ENCODE measurements around the gene PRKAG3. TPM values are rescaled to one million over a fixed set of nuclear protein-coding genes. Genes with fewer than 3 reads are reported as not detected.

Gene PRKAG3
- total RNA-seq, 1 donor from 2014 or later = not detected

- no peak for DNase-seq (ENCODE audit: low spot score)
Measured at GRCh38 chr2:218839888-218840287, 8.3 kb upstream of the PRKAG3 start.

DNA sequence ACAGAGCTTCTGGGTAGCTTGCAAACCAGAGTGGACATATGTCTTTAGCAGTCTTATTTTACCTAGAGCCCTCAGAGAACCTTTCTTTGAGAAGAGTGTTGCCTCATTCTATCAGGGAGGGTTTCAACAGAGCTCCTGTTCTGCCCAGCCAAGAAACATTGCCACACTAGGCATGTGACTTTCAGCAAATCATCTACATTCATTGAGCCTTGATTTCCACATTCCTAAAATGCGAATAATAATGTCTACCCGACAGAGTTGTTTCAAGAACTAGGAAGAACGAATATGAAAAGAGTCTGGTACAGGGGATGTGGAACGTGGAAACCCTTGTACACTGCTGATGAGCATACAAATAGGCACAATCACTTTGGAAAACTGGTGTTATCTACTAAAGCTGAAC, 7.8 kb upstream of the PRKAG3 start:
- no peak for DNase-seq (ENCODE audit: low spot score)

- no peak for DNase-seq (ENCODE audit: low spot score)
Measured at GRCh38 chr2:218837495-218837894, 5.9 kb upstream of the PRKAG3 start.

DNA sequence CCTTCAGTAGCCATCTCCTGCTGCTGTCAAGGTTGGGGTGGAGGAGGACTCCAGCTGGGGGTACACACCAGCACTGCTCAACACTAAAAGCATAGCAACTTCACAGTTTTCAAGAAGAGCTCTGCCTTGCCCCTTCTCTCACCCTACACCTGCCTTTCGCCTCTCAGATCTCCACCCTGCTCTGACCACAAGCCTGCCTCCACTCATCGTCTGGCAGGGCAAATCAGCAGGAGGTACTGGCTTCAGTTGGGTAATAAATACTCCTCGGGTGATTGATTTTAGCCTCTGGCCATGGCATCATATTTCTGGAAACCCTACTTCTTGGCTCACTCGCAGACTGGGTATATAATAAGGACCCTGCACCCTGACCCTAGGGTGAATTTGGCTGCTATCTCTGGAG, 3.1 kb upstream of the PRKAG3 start:
- no peak for DNase-seq (ENCODE audit: low spot score)

GRCh38 chr2:218833023-218833609, 1.5 kb upstream of the PRKAG3 start:
- no peak for DNase-seq (ENCODE audit: low spot score)

DNA sequence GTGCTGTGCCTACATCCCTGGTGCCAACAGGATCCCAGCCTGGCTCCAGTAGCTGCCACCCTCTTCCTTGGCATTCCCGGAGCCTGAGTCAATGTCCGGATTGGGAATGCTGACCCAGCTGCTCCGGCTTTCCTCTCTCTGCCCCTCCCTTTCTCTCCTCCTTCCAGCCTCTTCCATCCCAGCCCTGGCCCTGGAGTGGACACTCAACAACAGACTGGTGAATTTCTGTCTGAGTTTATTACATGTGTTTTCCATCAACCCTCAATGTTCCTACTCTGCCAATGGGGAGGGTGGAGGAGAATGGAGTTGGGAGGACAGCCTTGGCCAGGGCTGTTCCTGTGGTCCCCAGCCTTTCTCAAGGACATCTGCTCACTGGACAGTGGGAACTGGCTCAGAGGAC, 917 bp upstream of the PRKAG3 start:
- DNase-seq (ENCODE audit: low spot score) = no peak

GRCh38 chr2:218832081-218832480, 478 bp upstream of the PRKAG3 start:
- DNase-seq (ENCODE audit: low spot score) = no peak

DNA sequence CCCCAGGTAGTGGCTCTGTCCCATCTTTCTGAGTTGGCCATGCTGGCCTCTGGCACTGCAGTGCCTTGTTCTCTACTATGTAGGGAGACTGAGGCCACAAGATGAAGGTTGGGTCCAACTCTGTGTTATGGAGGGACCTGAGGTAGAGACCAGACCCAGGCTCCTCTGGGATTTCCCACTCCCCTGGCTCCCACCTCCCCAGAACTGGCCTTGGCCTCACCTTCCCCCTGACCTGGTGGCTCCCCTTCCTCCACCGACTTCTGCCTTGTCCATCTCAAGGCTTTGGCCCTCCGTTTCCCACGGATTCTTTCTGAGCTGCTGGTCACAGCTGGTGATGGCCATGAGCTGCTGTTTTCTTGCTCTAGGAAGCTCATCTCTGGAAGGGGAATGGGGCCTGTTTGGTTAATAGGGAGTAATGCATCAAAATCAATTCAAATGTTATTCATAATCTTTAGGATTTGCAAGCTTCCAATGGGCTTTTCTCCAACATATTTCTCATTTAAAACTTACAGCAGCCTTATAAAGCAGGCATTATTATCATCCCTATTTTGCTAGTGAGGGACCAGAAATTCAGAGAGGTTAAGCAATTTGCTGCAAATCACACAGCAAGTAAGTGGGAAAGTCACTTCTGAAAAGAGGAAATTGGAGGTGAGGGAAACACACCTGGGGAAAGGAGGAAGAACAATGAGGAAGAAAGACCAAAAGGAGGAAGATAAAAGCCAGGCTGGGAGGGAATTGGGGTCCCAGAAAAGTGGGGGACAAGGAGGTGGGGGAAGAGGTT, 887 bp downstream of the PRKAG3 start:
- DNase-seq (ENCODE audit: low spot score) = no peak

DNA sequence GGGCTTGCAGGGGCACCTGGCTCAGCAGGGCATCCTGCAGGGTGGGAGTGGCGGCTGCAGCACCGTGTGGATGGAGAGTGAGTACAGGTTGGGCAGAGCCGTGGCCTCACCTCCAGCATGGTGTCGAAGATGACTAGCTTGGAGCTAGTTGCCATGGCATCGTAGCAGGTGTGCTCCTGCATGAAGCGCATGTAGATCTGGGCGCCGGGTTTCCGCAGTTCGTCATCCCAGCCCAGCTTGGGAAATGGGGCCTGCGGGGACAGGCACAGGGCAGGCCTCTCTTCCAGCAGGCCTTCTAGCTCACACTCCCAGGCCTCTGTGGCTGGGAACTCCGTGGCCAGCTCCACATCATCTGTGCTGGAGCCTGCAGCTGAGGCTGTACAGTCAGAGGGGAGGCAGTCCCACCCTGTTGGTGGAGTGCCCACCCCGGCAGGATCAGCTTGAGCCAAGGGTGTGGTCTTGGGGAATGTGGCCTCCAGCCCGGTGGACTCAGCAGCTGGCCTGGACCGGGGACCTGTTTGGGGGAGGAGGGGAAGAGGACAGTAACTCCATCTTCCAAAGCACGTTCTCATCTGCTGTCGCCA, 1.6 kb downstream of the PRKAG3 start:
- DNase-seq (ENCODE audit: low spot score) = no peak

DNA sequence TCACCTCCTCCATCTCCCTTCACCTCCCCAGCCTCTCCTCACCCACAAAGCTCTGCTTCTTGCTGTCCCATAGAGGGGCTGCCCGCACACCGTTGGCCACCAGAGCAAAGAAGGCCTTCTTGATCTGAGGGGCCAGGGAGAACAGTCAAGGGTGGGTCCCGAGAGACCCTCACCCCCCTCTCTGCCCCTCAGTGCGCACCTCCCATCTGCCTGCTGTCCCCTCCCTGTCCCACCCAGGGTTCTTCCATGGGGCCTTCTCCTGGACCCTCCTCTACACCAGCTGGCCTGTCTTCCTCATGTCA, 3.2 kb downstream of the PRKAG3 start:
- DNase-seq (ENCODE audit: low spot score) = no peak

DNA sequence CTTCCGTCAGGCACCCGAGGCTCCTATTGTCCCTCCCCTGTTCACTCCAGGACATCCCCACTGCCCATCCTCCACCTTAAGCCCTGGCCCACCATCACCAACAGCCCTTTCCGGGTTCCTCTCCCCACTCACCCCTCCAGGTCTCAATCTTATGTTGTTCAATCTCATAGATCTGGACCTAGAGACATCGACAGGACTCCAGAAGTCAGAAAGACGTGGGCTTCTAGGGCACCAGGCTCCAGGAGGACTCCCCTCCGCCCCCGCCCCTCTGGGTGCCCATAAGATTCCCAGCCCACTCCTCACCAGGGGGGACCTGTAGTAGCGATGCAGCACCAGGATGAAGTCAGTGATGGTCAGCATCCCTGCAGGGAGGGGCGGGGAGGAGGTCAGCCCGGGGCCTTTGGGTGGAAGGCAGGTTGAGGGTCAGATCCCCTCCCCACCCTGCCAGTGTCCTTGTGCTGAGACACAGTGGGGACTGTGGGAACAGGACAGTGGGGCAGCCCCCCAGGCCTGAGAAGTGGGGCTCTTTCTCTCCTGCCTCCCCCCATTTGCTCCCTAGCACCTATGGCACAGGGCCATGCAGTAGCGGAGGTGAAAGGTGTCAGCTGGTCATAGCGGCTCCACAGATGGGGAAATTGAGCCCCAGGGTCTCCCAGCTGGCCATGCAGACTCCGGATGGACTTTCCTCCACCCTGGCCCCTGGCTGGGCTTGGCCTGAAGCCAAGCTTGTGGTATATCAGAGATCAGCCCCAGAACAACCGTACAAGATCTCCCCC, 3.7 kb downstream of the PRKAG3 start:
- no peak for DNase-seq (ENCODE audit: low spot score)

DNA sequence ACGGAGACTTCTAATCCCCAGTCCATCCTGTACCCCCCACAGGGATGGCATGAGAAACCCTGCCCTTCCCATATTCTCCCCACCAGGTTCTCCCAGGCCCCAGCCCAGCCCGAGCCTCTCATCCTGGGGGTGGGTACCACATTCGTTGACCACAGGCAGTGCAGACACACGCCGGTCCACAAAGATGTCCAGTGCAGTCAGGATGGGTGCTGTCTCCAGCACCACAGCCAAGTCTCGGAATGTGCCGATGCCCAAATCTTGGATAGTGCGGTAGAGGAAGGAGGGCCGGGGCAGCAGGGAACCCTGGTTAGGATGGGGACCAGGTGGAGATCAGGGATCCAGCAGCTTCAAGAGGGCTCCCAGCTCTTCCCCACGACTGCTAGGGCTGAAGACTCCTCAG, 4.8 kb downstream of the PRKAG3 start:
- no peak for DNase-seq (ENCODE audit: low spot score)

- no peak for DNase-seq (ENCODE audit: low spot score)
Measured at GRCh38 chr2:218824004-218824403, 7.6 kb downstream of the PRKAG3 start.

DNA sequence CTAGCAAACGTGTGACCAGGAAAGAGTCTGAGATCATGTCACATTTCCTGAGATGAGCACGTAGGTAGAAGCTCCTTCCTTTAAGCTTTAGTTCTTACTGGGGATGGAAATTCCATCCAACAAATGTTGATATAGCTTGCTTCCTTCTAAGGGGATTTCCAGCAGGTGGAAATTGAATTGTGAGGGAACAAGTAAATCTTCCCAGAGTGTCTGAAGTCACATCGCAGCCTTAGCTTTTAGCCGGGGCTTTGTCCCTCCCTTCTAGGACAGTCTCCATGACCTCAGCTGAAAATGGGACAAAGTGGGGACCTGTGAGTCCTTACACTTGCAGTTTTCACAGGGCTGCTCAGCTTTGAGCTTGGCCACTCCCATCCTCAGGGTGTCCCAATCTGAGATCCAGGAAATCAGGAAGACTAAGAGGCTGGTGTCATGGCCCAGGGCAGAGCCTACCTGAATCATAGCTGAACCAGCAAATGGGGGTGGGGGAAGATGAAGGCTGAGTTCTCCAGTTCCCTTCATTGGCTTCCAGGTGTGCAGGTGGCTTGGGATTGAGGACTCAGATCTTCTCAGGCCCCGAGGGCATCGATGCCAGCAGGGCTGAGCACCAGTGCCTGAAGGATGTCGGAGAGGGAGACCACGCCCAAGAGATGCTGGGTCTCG, 8.3 kb downstream of the PRKAG3 start:
- no peak for DNase-seq (ENCODE audit: low spot score)

GRCh38 chr2:218822622-218823021, 9.0 kb downstream of the PRKAG3 start:
- no peak for DNase-seq (ENCODE audit: low spot score)

- DNase-seq (ENCODE audit: low spot score) = no peak
Measured at GRCh38 chr2:218821605-218822211, 9.9 kb downstream of the PRKAG3 start.

DNA sequence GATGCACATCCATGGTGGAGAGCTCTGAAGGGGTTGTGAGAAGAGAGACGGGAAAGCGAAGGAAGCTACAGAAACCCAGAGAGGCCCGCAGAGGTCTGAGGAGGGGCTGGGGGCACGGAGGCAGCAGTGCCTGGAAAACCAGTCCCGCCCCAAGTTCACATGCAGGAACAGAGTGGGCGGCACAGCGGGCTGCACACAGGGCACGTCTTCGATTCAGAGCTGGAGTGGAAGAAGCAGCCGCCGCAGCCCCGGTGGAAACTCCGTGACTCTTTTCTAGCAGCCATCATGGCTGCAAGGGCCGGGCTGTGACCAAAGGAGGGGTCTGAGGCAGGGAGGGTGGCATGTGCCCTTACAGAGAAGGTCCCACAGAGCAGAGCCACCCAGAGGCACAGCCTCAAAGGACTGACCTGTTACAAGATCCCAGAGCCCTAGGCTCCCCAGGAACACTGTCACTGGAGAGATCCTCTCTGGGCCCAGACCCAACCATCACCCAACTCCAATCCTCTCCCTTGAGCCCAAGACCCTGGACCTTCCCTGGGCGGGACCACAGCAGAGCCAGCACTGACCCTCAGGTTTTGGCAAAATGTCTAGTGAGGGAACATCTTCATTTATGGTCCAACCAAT, 10.7 kb downstream of the PRKAG3 start:
- no peak for DNase-seq (ENCODE audit: low spot score)

- DNase-seq (ENCODE audit: low spot score) = no peak
Measured at GRCh38 chr2:218819093-218819492, 12.5 kb downstream of the PRKAG3 start.

DNA sequence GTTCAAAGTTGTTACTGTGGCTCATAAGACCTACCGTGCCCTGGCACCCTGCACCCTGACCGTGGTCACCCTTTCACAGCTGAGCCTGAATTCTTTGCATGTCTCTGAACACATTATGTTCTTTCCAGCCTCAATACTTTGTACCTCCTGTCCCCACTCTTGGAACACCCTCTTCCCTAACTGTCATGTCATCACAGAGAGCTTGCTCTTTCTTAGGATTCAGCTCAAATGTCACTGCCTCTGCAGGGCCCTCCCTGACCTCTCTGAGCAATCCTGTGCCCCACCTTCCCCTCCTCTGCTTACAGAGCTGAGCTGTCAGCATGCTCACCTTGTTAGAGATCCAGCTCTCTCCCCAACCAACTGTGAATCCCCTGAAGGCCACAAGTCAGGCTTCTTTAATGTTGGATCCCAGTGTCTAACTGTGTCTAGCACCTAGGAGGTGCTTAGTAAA, 15.0 kb downstream of the PRKAG3 start:
- no peak for DNase-seq (ENCODE audit: low spot score)

- peak; percentile 39 for DNase-seq (ENCODE audit: low spot score)
Measured at GRCh38 chr2:218815649-218816048, 16.0 kb downstream of the PRKAG3 start.

DNA sequence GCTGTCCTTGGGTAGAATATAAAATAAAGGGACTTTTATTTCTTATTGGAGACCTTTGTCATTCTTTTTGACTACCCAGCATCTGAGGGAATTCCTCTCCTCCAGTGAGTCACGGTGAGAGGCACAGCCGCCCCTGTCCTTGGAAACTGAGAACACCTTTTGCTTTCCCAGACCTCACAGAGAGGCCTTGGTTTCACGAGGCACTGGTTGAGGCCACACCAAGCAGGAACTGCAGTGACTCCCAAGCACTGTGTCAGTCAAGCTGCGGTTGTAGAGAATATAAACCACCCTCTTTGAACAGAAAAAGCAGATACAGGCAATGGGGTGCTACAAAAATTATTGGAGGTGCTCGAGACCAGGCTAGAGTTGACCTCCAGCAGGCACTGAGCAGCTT, 16.4 kb downstream of the PRKAG3 start:
- no peak for DNase-seq (ENCODE audit: low spot score)

Data from mucosa of gallbladder (tissue), 1 donor.